Activated CD8-positive, alpha-beta memory T cell treated with anti-CD3 and anti-CD28 coated beads for 36 hours (primary cell): ENCODE measurements around the gene ZBTB5. TPM values are rescaled to one million over a fixed set of nuclear protein-coding genes. Genes with fewer than 3 reads are reported as not detected.

ENCODE experiments used
- CTCF ChIA-PET: fragments of 350-600 bp; sonication (Branson Sonifier 250); formaldehyde crosslinking; loops from one replicate; lab custom pipeline; 2021; ENCODE audit warnings: antibody characterized with exemption; lab: Charles Lee
- POLR2A ChIA-PET: fragments of 350-600 bp; sonication (Branson Sonifier 250); formaldehyde crosslinking; loops from one replicate; lab custom pipeline; 2021; ENCODE audit warnings: antibody characterized with exemption; lab: Charles Lee
- total RNA-seq, 2 experiments: library from RNA; stranded (reverse); gene quantifications; one replicate each; pipeline ENCODE4 v1.2.3, GENCODE V29; 2021

ZBTB5 gene
- total RNA-seq, 2 experiments from 2014 or later: 6.4 to 6.6 TPM

GRCh38 chr9:37395229-37395628 is 70.0 kb downstream of the ZBTB5 start:
- ChIA-PET CTCF (no interaction called here), POLR2A (no interaction called here)

GRCh38 chr9:37392272-37392671 is 73.0 kb downstream of the ZBTB5 start:
- ChIA-PET CTCF (interaction anchor here (1.4 kb wide), 1 partner anchor 10 kb away, joined by 5 read pairs; no protein-coding TSS in a partner anchor), POLR2A (no interaction called here)

DNA sequence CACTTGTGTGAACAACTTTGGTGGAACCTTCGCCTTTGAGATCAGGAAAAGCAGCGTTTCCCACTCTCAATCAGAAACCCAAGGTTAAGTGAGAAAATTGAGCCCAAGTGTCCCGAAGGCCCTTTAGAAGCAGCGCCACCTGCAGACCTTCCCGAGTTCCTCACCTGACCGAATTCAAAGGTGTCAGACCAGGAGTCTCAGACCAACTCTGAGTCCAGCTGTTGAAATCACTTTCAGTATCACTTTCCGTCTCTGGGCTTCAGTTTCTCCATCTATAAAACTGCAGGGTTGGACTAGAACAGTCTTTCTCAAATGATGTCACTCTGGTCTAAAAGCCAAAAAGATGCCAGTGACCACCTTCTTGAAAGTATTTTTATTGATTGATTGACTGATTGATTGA is 74.5 kb downstream of the ZBTB5 start:
- ChIA-PET POLR2A (no interaction called here), CTCF (no interaction called here)

Other genes with a start within 250 kb of the ZBTB5 start
- 10 to 100 TPM; 93.3 to 94.0 TPM for gene GRHPR, start 42.8 kb downstream of the ZBTB5 start, total RNA-seq
- gene POLR1E, start 20.5 kb upstream of the ZBTB5 start, total RNA-seq: 10 to 100 TPM; 80.6 to 81.2 TPM
- gene FBXO10, start 110.9 kb upstream of the ZBTB5 start, total RNA-seq: 1 to 10 TPM; 2.8 to 2.9 TPM
- gene TOMM5, start 127.1 kb upstream of the ZBTB5 start, total RNA-seq: 100 to 1,000 TPM; 235 to 239 TPM
- gene FRMPD1, start 185.5 kb upstream of the ZBTB5 start, total RNA-seq: not detected